ENCODE data around the gene COL9A3.

The COL9A3 gene

DNA sequence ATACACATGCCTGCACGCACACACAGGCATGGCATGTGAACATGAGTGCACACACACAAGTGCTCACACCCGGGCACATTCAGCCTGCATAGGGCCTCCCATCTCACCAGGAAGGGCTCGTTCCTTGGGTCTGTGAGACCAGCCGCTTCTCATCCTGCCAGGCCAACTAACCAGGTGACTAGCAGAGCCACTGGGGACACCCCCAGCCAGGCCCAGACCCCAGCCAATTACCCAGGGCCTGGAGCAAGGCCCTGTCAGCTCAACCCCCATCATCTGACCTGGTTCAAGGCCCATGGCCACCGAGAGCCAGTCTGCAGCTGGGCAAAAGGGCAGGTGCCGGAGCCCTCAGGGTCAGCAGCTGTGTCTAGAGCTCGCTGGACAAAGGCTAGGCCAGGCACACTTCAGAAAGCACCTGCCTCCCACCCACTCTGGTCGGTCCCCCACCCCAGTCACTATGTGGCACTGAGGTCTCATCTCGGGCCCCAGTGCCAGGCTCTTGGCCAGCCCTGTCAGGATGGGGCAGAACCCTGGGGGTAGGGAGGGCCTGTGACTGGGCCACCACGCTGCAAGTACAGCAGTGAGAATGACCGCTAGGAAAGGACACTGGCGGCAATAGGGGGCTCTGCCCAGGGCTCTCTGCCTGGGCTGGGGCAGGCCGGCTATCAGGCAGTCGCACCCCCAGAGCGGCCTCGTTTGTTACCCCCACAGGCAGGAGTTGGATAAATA lies 47.3 kb upstream of the COL9A3 start:
- no peak overlapping the region for H3K9ac ChIP-seq (ENCODE audit: low read length)
- no peaks in the 10 kb centered on the region for H3K79me2 ChIP-seq (ENCODE audit: low read length)
- no peaks in the 10 kb centered on the region for H3K9me3 ChIP-seq (ENCODE audit: insufficient read depth, low read length)
- no peak overlapping the region for H2AFZ ChIP-seq (ENCODE audit: low read depth, low read length)
- no peaks in the 10 kb centered on the region for H4K20me1 ChIP-seq (ENCODE audit: insufficient read depth, low read length)
- no peaks in the 10 kb centered on the region for H3K4me1 ChIP-seq (ENCODE audit: low read length)
- H3K4me2 ChIP-seq (ENCODE audit: low read length), result no peak overlapping the region
- H3K27ac ChIP-seq (ENCODE audit: low read length), result no peak overlapping the region
- no peak overlapping the region for H3K4me3 ChIP-seq (ENCODE audit: low read length)
- no peaks in the 10 kb centered on the region for H3K36me3 ChIP-seq (replicated peaks; ENCODE audit: low read depth, low read length)
- TF ChIP-seq EZH2phosphoT487 (IDR thresholded peaks at IDR 0.05; ENCODE audit: low read depth), result no peak
- TF ChIP-seq, protein P1, sequence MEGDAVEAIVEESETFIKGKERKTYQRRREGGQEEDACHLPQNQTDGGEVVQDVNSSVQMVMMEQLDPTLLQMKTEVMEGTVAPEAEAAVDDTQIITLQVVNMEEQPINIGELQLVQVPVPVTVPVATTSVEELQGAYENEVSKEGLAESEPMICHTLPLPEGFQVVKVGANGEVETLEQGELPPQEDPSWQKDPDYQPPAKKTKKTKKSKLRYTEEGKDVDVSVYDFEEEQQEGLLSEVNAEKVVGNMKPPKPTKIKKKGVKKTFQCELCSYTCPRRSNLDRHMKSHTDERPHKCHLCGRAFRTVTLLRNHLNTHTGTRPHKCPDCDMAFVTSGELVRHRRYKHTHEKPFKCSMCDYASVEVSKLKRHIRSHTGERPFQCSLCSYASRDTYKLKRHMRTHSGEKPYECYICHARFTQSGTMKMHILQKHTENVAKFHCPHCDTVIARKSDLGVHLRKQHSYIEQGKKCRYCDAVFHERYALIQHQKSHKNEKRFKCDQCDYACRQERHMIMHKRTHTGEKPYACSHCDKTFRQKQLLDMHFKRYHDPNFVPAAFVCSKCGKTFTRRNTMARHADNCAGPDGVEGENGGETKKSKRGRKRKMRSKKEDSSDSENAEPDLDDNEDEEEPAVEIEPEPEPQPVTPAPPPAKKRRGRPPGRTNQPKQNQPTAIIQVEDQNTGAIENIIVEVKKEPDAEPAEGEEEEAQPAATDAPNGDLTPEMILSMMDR (IDR thresholded peaks at IDR 0.05; ENCODE audit: low read depth, low read length), result no peak
- peaks cover 14% of the 10 kb centered on the region for H3K27me3 ChIP-seq (ENCODE audit: low read depth, low read length)

DNA sequence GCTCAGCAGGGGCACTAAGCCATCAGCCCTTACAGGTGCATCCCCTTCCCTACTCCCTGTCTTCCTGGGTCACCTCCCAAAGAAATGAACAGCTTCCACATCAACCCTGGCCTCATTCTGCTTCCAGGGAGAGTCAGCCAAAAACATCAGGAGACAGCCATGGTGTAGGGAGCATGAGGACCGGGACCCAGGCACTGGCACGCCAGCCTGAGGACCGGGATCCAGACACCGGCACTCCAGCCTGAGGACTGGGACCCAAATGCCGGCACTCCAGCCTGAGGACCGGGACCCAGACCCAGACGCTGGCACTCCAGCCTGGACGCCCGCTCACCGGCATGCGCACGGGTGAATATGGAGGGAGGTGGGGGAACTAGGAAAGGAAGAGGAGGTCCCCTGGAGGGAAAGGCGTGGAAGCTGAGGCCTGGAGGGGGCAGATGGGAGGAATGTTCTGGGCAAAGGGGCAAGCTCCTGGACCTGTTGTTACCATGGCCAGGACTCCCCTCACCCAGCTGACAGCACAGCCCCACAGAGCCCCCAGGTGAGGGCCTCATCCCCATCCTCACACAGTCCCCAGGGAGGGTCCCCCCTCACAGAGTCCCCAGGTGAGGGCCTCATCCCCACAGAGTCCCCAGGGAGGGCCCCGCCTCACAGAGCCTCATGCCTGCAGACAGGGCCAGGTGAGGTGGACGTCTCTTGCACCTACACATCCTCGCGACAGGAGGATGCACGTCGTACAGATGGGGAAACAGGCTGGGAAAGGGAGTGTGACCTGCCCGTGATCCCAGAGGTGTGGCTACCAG lies 46.5 kb upstream of the COL9A3 start:
- Histone ChIP-seq H3K36me3 (replicated peaks; ENCODE audit: low read depth, low read length) (no peaks in the 10 kb centered on the region), H3K79me2 (ENCODE audit: low read length) (no peaks in the 10 kb centered on the region), H2AFZ (ENCODE audit: low read depth, low read length) (no peak overlapping the region), H3K4me3 (ENCODE audit: low read length) (no peak overlapping the region), H3K27ac (ENCODE audit: low read length) (no peak overlapping the region), H3K27me3 (ENCODE audit: low read depth, low read length) (peaks cover 14% of the 10 kb centered on the region), H3K9me3 (ENCODE audit: insufficient read depth, low read length) (no peaks in the 10 kb centered on the region), H3K4me2 (ENCODE audit: low read length) (no peak overlapping the region), H3K4me1 (ENCODE audit: low read length) (no peaks in the 10 kb centered on the region), H4K20me1 (ENCODE audit: insufficient read depth, low read length) (no peaks in the 10 kb centered on the region), H3K9ac (ENCODE audit: low read length) (no peak overlapping the region)
- TF ChIP-seq EZH2phosphoT487 (IDR thresholded peaks at IDR 0.05; ENCODE audit: low read depth), result no peak
- TF ChIP-seq, protein P1 (IDR thresholded peaks at IDR 0.05; ENCODE audit: low read depth, low read length), result no peak

DNA sequence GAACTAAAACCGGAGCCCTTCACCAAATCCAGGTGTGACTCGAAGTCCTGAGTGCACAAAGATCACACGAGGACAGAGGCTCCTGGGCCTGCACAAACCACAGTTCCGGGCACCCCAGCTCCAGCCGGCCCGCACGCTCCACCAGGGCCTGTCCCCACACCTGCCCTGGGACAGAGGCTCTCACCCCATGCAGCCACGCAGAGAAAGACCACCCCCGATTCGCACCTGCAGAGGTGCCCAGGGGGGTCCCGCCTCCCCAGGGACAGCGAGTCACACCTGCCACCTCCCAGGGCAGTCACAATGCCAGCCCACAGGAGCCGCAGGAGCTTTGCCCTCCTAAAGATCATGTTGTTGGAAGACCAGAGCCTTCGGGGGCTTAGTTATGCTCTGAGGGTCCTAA lies 45.9 kb upstream of the COL9A3 start:
- H2AFZ ChIP-seq (ENCODE audit: low read depth, low read length), result no peak overlapping the region
- TF ChIP-seq, protein P1 (IDR thresholded peaks at IDR 0.05; ENCODE audit: low read depth, low read length), result no peak
- TF ChIP-seq EZH2phosphoT487 (IDR thresholded peaks at IDR 0.05; ENCODE audit: low read depth), result no peak
- no peak overlapping the region for H3K27ac ChIP-seq (ENCODE audit: low read length)
- no peaks in the 10 kb centered on the region for H3K79me2 ChIP-seq (ENCODE audit: low read length)
- H3K4me1 ChIP-seq (ENCODE audit: low read length), result no peaks in the 10 kb centered on the region
- no peaks in the 10 kb centered on the region for H4K20me1 ChIP-seq (ENCODE audit: insufficient read depth, low read length)
- no peak overlapping the region for H3K4me2 ChIP-seq (ENCODE audit: low read length)
- no peak overlapping the region for H3K9ac ChIP-seq (ENCODE audit: low read length)
- no peaks in the 10 kb centered on the region for H3K9me3 ChIP-seq (ENCODE audit: insufficient read depth, low read length)
- no peaks in the 10 kb centered on the region for H3K36me3 ChIP-seq (replicated peaks; ENCODE audit: low read depth, low read length)
- no peak overlapping the region for H3K4me3 ChIP-seq (ENCODE audit: low read length)
- peaks cover 14% of the 10 kb centered on the region for H3K27me3 ChIP-seq (ENCODE audit: low read depth, low read length)

- Histone ChIP-seq H3K4me1 (ENCODE audit: low read length) (peaks cover 2% of the 10 kb centered on the region), H3K9ac (ENCODE audit: low read length) (no peak overlapping the region), H3K36me3 (replicated peaks; ENCODE audit: low read depth, low read length) (no peaks in the 10 kb centered on the region), H3K79me2 (ENCODE audit: low read length) (no peaks in the 10 kb centered on the region), H3K27ac (ENCODE audit: low read length) (no peak overlapping the region), H2AFZ (ENCODE audit: low read depth, low read length) (no peak overlapping the region), H3K27me3 (ENCODE audit: low read depth, low read length) (peaks cover 13% of the 10 kb centered on the region), H4K20me1 (ENCODE audit: insufficient read depth, low read length) (no peaks in the 10 kb centered on the region), H3K4me3 (ENCODE audit: low read length) (no peak overlapping the region), H3K4me2 (ENCODE audit: low read length) (no peak overlapping the region), H3K9me3 (ENCODE audit: insufficient read depth, low read length) (no peaks in the 10 kb centered on the region)
- TF ChIP-seq, protein P1 (IDR thresholded peaks at IDR 0.05; ENCODE audit: low read depth, low read length), result no peak
- TF ChIP-seq EZH2phosphoT487 (IDR thresholded peaks at IDR 0.05; ENCODE audit: low read depth), result no peak
These were observed 45.3 kb upstream of the COL9A3 start for GRCh38 chr20:62771396-62772102.

Data from OCI-LY3 (cell line).